Osteoblast (primary cell): ENCODE measurements around the gene METTL6. TPM values are rescaled to one million over a fixed set of nuclear protein-coding genes. Genes with fewer than 3 reads are reported as not detected.
A peak's percentile ranks its signal among the peaks of the same experiment; 100 is the strongest.

Experiments
- DNase-seq: peaks from one replicate; pipeline ENCODE4 v3.0.0; 2011; ENCODE audit warnings: low spot score, mixed read lengths; ENCODE audit not compliant: insufficient read length; ENCODE audit errors: missing footprints
- H2AFZ ChIP-seq: 2 replicates; pipeline ENCODE4 v1.6.0; 2011; ENCODE audit warnings: mild to moderate bottlenecking, low read length
- H3K27ac ChIP-seq: 2 replicates; pipeline ENCODE4 v1.5.1; 2011; ENCODE audit warnings: mild to moderate bottlenecking, low read depth, low read length, moderate library complexity
- H3K27me3 ChIP-seq: 2 replicates; pipeline ENCODE4 v1.6.0; 2012; ENCODE audit warnings: mild to moderate bottlenecking, control low read depth, inconsistent platforms, low read length, moderate library complexity; ENCODE audit not compliant: insufficient read depth
- H3K36me3 ChIP-seq: 2 replicates; pipeline ENCODE4 v1.5.1; 2011; ENCODE audit warnings: mild to moderate bottlenecking, low read length, control low read depth, moderate library complexity; ENCODE audit not compliant: insufficient read depth
- H3K4me1 ChIP-seq: 2 replicates; pipeline ENCODE4 v1.5.1; 2011; ENCODE audit warnings: mild to moderate bottlenecking, low read length, control low read depth, moderate library complexity; ENCODE audit not compliant: insufficient read depth
- H3K4me2 ChIP-seq: 2 replicates; pipeline ENCODE4 v1.6.0; 2011; ENCODE audit warnings: mild to moderate bottlenecking, low read length; ENCODE audit not compliant: insufficient read depth
- H3K4me3 ChIP-seq: fragments of 200-600 bp; sonication (generic); 3 replicates; pipeline ENCODE4 v1.5.1; 2012; ENCODE audit warnings: mild to moderate bottlenecking, low read length, inconsistent platforms; ENCODE audit not compliant: insufficient read depth
- H3K79me2 ChIP-seq: 2 replicates; pipeline ENCODE4 v1.6.0; 2012; ENCODE audit warnings: mild to moderate bottlenecking, low read length, control low read depth, inconsistent platforms; ENCODE audit not compliant: insufficient read depth
- H3K9me3 ChIP-seq: 2 replicates; pipeline ENCODE4 v1.5.1; 2011; ENCODE audit warnings: low read depth, low read length, control low read depth
- H4K20me1 ChIP-seq: 2 replicates; pipeline ENCODE4 v1.6.0; 2012; ENCODE audit warnings: mild to moderate bottlenecking, low read length, control low read depth; ENCODE audit not compliant: insufficient read depth
- CTCF ChIP-seq: IDR thresholded peaks from 2 replicates; pipeline ENCODE4 v1.5.1; 2011; ENCODE audit warnings: mild to moderate bottlenecking, low read depth, low read length, moderate library complexity; ENCODE audit errors: extremely low read depth
- small RNA-seq: library from RNA; depleted of rRNA; stranded (forward); fragments of <200 nt; gene quantifications from one replicate; pipeline ENCODE3, GENCODE V24; 2012
- total RNA-seq: library from RNA; depleted of rRNA; stranded (reverse); fragments of >200 nt; gene quantifications from 2 replicates; pipeline ENCODE4 v1.2.3, GENCODE V29; 2012

Gene METTL6
- total RNA-seq, 1 donor: 36.6 TPM

DNA sequence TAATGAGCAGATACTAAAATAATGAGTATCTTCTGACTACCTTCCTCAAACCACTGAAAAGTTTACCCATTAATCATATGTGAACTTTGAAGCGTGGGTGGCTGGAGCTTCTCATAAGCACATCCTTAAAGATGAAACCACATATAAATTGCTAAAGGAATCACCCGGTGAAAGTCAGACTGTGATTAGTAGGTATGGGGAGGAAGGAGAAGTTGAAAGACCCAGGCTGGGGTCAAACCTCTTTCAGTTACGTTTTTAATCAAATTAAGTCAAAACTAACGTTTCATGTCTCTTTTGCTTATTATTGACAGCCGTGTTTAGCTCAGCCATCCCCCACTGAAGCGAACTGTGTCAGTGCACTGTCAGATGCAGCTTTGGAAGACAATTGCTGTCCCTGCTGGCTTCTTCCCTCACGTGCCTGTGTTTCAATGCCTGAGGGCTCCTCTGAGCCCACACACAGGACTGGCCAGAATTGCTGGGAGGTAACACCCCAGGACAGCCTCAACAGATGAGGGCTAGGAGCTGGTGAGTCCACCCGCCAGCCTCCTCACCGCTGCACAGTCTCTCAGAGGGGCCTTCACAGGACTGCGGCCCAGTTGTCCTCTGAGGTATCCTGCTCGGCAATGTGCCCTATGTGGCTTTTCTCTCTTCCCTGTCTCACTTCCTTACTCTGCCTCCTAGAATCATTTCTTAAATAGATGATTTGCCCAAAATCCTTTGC lies 65.7 kb downstream of the METTL6 start:
- TF ChIP-seq CTCF: no peak

GRCh38 chr3:15360788-15361493 lies 66.4 kb downstream of the METTL6 start:
- Histone ChIP-seq H3K36me3 (no peaks in the 10 kb centered on the region), H2AFZ (no peak overlapping the region), H3K4me3 (peak overlapping the region; percentile 30), H4K20me1 (no peaks in the 10 kb centered on the region), H3K27ac (peak overlapping the region; percentile 91), H3K4me1 (peaks cover 27% of the 10 kb centered on the region), H3K79me2 (no peaks in the 10 kb centered on the region), H3K4me2 (peak overlapping the region; percentile 71), H3K27me3 (no peaks in the 10 kb centered on the region), H3K9me3 (no peaks in the 10 kb centered on the region)
- no peak for TF ChIP-seq CTCF
- peak; percentile 64 for DNase-seq

More for the DNA sequence above, 65.7 kb downstream of the METTL6 start:
- peak overlapping the region; percentile 71 for H3K4me2 ChIP-seq
- H3K27me3 ChIP-seq: no peaks in the 10 kb centered on the region
- H2AFZ ChIP-seq: peak overlapping the region; percentile 53
- no peaks in the 10 kb centered on the region for H3K9me3 ChIP-seq
- H3K4me3 ChIP-seq: peak overlapping the region; percentile 30
- peaks cover 31% of the 10 kb centered on the region for H3K4me1 ChIP-seq
- peak; percentile 71 for DNase-seq
- H3K79me2 ChIP-seq: no peaks in the 10 kb centered on the region
- peak overlapping the region; percentile 91 for H3K27ac ChIP-seq
- no peaks in the 10 kb centered on the region for H4K20me1 ChIP-seq
- no peaks in the 10 kb centered on the region for H3K36me3 ChIP-seq

Small RNAs within 50 kb of the gene (small RNA-seq; reads per million reads assigned to genes)
- gene HMGN2P7 (not detected), gene RNU6-1024P (not detected)

Other genes starting within 250 kb of the METTL6 start
- gene CAPN7, start 221.3 kb downstream of the METTL6 start, total RNA-seq: 45.2 and 65.4 TPM in 2 replicates
- 65.4 and 67.3 TPM in 2 replicates for gene SH3BP5, start 95.0 kb downstream of the METTL6 start, total RNA-seq
- 22.7 and 29.0 TPM in 2 replicates for gene EAF1, start 54 bp upstream of the METTL6 start, total RNA-seq
- gene COLQ, start 94.2 kb upstream of the METTL6 start, total RNA-seq: 1.4 and 1.5 TPM in 2 replicates
- 31.5 and 34.7 TPM in 2 replicates for gene HACL1, start 174.0 kb upstream of the METTL6 start, total RNA-seq
- gene BTD, start 174.2 kb upstream of the METTL6 start, total RNA-seq: 31.1 and 34.5 TPM in 2 replicates